WERI-Rb-1 (cell line): ENCODE results near the gene AFAP1.

Source experiments
- DNase-seq: peaks from one replicate; pipeline ENCODE4 v3.0.0-alpha.2; 2020
- H3K27ac ChIP-seq: fragments of 250-450 bp; sonication (Bioruptor Pico); 2 replicates; pipeline ENCODE4 v1.5.1; 2020; ENCODE audit warnings: mild to moderate bottlenecking, moderate library complexity
- H3K27me3 ChIP-seq: fragments of 250-450 bp; sonication (Bioruptor Pico); 2 replicates; pipeline ENCODE4 v1.5.1; 2021; ENCODE audit warnings: mild to moderate bottlenecking, low read depth, moderate library complexity; ENCODE audit not compliant: insufficient read depth, severe bottlenecking
- H3K36me3 ChIP-seq: fragments of 250-450 bp; sonication (Bioruptor Pico); 2 replicates; pipeline ENCODE4 v1.5.1; 2020; ENCODE audit warnings: mild to moderate bottlenecking, moderate library complexity
- H3K4me3 ChIP-seq: 2 replicates; pipeline ENCODE4 v1.5.1; 2011; ENCODE audit warnings: low read depth, mild to moderate bottlenecking, control low read depth, low read length
- H3K9me3 ChIP-seq: fragments of 250-450 bp; sonication (Bioruptor Pico); 2 replicates; pipeline ENCODE4 v1.5.1; 2021; ENCODE audit warnings: mild to moderate bottlenecking, moderate library complexity; ENCODE audit not compliant: severe bottlenecking
- CTCF ChIP-seq: IDR thresholded peaks from 2 replicates; pipeline ENCODE4 v1.5.1; 2011; ENCODE audit warnings: low read depth, mild to moderate bottlenecking, control low read depth, inconsistent platforms, low read length

AFAP1 gene

GRCh38 chr4:7820031-7820818 is 119.4 kb downstream of the AFAP1 start:
- DNase-seq: no peak
- Histone ChIP-seq H3K9me3 (no peaks in the 10 kb centered on the region), H3K27ac (no peak overlapping the region), H3K27me3 (no peaks in the 10 kb centered on the region), H3K36me3 (peaks cover 4% of the 10 kb centered on the region), H3K4me3 (no peak overlapping the region)
- TF ChIP-seq CTCF: no peak

- Histone ChIP-seq H3K9me3 (no peaks in the 10 kb centered on the region), H3K36me3 (peaks cover 8% of the 10 kb centered on the region), H3K27me3 (no peaks in the 10 kb centered on the region), H3K27ac (no peak overlapping the region), H3K4me3 (no peak overlapping the region)
- no peak for TF ChIP-seq CTCF
- no peak for DNase-seq
Measured at GRCh38 chr4:7819446-7819845, 120.2 kb downstream of the AFAP1 start.

DNA sequence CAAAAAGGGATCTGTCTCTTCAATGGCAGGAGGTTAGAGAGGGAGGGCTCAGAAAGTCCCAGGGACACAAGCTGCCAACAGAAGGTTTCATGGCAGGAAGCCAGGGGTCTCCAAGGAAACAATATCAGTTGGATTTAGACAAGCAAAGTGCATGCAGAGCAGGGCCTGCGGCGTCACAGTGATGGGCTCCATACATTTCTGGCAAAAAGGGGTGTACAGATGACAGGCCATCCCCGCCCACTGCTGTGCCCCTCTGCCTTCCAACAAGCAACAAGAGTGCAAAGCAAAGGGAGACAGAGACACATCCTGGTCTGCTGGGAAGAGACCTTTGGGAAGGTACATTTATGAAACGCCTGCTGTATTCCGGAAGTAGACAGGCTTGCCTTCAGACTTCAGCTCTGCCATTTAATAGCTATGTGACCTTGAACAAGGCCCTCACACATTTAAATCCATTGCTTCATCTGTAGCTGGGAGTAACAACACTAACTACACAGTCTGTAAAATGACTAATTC is 121.2 kb downstream of the AFAP1 start:
- TF ChIP-seq CTCF: no peak
- DNase-seq: no peak
- H3K27ac ChIP-seq: no peak overlapping the region
- no peaks in the 10 kb centered on the region for H3K9me3 ChIP-seq
- H3K36me3 ChIP-seq: peaks cover 12% of the 10 kb centered on the region
- H3K4me3 ChIP-seq: no peak overlapping the region
- no peaks in the 10 kb centered on the region for H3K27me3 ChIP-seq

DNA sequence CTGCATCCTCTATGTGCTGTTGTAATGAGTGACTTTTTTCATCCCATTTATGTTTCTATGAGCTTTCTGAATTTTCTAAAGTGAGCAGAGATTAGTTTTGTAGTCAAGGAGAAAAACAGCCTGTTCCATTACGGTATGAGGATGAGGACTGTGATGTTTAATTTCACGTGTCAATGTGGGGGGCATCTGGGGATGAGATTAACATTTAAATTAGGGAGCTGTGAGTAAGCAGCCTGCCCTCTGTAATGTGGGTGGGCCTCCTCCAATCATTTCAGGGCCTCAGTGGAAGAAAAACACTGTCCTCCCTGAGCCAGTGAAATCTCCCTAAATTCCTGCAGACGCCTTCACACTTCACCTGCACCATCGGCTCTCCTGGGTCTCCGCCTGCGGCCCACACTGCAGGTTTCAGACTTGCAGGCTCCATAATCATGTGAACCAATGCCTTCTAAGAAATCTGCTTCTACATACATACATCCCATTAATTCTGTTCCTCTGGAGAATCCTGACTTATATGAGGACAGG is 121.7 kb downstream of the AFAP1 start:
- DNase-seq: no peak
- no peak for TF ChIP-seq CTCF
- no peaks in the 10 kb centered on the region for H3K27me3 ChIP-seq
- H3K9me3 ChIP-seq: no peaks in the 10 kb centered on the region
- H3K4me3 ChIP-seq: no peak overlapping the region
- no peak overlapping the region for H3K27ac ChIP-seq
- peaks cover 12% of the 10 kb centered on the region for H3K36me3 ChIP-seq

DNA sequence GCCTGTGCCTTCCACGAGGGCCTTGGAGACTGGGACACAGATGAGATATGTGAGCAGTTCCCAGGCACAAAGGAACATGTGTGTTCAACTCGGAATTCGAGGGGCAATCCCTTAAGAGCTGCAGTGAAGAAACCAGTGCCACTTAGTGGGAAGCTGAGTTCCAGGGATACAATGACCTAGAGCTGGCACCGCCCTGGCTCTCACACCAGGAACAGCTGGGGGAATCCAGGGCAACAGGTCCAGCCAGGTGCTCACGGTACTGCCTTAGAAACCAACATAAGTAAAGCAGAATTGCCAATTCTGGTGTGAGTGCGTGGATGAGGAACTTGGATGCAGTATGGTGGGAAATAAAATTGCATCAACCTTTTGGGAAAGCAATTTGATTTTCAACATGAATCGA is 122.9 kb downstream of the AFAP1 start:
- H3K36me3 ChIP-seq: peaks cover 12% of the 10 kb centered on the region
- no peaks in the 10 kb centered on the region for H3K27me3 ChIP-seq
- H3K4me3 ChIP-seq: no peak overlapping the region
- TF ChIP-seq CTCF: no peak
- H3K9me3 ChIP-seq: no peaks in the 10 kb centered on the region
- no peak overlapping the region for H3K27ac ChIP-seq
- DNase-seq: no peak
